Loucy (cell line): Measurements from ENCODE around the gene TAF5.

ENCODE experiments used
- H2AFZ ChIP-seq: fragments of 200-600 bp; sonication (generic); 2 replicates; pipeline ENCODE4 v1.6.0; 2016; ENCODE audit warnings: antibody characterized with exemption, mild to moderate bottlenecking, low read length, moderate library complexity
- H3F3A ChIP-seq: fragments of 200-600 bp; 2 replicates; pipeline ENCODE4 v1.6.0; 2016; ENCODE audit warnings: antibody characterized with exemption, low read depth, mild to moderate bottlenecking
- H3K27me3 ChIP-seq: fragments of 200-600 bp; sonication (generic); 2 replicates; pipeline ENCODE4 v1.6.1; 2014; ENCODE audit warnings: low read length, mild to moderate bottlenecking; ENCODE audit not compliant: insufficient read depth, poor library complexity, severe bottlenecking
- H3K36me3 ChIP-seq: fragments of 200-600 bp; sonication (generic); 2 replicates; pipeline ENCODE4 v1.6.1; 2016; ENCODE audit warnings: low read length; ENCODE audit not compliant: insufficient read depth
- H3K4me1 ChIP-seq: fragments of 200-600 bp; sonication (generic); 2 replicates; pipeline ENCODE4 v1.5.1; 2014; ENCODE audit warnings: low read length, mild to moderate bottlenecking; ENCODE audit not compliant: insufficient read depth, poor library complexity, severe bottlenecking
- H3K4me2 ChIP-seq: fragments of 200-600 bp; sonication (generic); 2 replicates; pipeline ENCODE4 v1.6.0; 2014; ENCODE audit warnings: antibody characterized with exemption, low read length, low read depth, mild to moderate bottlenecking; ENCODE audit not compliant: poor library complexity, severe bottlenecking
- H3K4me3 ChIP-seq: fragments of 200-600 bp; sonication (generic); 2 replicates; pipeline ENCODE4 v1.5.1; 2014; ENCODE audit warnings: low read length, mild to moderate bottlenecking, mixed read lengths; ENCODE audit not compliant: poor library complexity, severe bottlenecking
- H3K79me2 ChIP-seq: fragments of 200-600 bp; sonication (generic); 2 replicates; pipeline ENCODE4 v1.6.1; 2014; ENCODE audit warnings: low read length; ENCODE audit not compliant: insufficient read depth
- H3K9ac ChIP-seq: fragments of 200-600 bp; sonication (generic); 2 replicates; pipeline ENCODE4 v1.6.0; 2014; ENCODE audit warnings: mild to moderate bottlenecking, low read depth, low read length, moderate library complexity; ENCODE audit not compliant: poor library complexity, severe bottlenecking
- H3K9me2 ChIP-seq: fragments of 200-600 bp; sonication (generic); replicated peaks from 2 replicates; pipeline ENCODE4 v1.6.1; 2016; ENCODE audit warnings: low read depth, low read length, mixed read lengths
- H3K9me3 ChIP-seq: fragments of 200-600 bp; sonication (generic); 2 replicates; pipeline ENCODE4 v1.6.1; 2014; ENCODE audit warnings: mild to moderate bottlenecking, antibody characterized with exemption, low read length, low read depth; ENCODE audit not compliant: insufficient read depth
- H4K20me1 ChIP-seq: fragments of 200-600 bp; sonication (generic); 2 replicates; pipeline ENCODE4 v1.6.0; 2014; ENCODE audit warnings: antibody characterized with exemption, low read length, mild to moderate bottlenecking; ENCODE audit not compliant: insufficient read depth, poor library complexity, severe bottlenecking
- EZH2phosphoT487 ChIP-seq: fragments of 200-600 bp; IDR thresholded peaks from 2 replicates; pipeline ENCODE4 v1.6.1; 2018; ENCODE audit warnings: antibody characterized with exemption, mild to moderate bottlenecking, moderate library complexity, borderline replicate concordance
- TF ChIP-seq, protein P1 (sequence below): fragments of 200-600 bp; sonication (generic); conservative IDR thresholded peaks from 2 replicates; pipeline ENCODE4 v1.5.1; 2014; ENCODE audit warnings: mild to moderate bottlenecking, antibody characterized with exemption, low read length

TAF5 gene

DNA sequence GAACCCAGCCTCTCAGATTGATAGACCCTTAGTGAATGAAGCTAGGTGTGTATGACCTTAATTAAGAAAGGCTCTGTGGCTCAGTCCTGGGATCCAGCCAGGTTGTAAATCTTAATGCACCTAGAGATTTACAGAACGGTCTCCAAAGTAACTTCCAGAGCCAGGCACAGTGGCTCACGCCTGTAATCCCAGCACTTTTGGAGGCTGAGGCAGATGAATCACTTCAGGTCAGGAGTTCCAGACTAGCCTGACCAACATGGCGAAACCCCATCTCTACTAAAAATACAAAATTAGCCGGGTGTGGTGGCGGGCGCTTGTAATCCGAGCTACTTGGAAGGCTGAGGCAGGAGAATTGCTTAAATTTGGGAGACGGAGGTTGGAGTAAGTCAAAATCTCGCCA is 60.1 kb downstream of the TAF5 start:
- Histone ChIP-seq H3K36me3 (peaks cover 76% of the 10 kb centered on the region; the same call in 1 of the 2 replicates), H3K9me3 (no peaks in the 10 kb centered on the region), H3K4me3 (no peak overlapping the region), H3K4me2 (no peak overlapping the region), H3K4me1 (peaks cover 13% of the 10 kb centered on the region), H2AFZ (no peak overlapping the region), H4K20me1 (no peaks in the 10 kb centered on the region), H3K9ac (no peak overlapping the region), H3K79me2 (no peaks in the 10 kb centered on the region), H3K9me2 (no peaks in the 10 kb centered on the region), H3K27me3 (no peaks in the 10 kb centered on the region), H3F3A (no peaks in the 10 kb centered on the region)
- TF ChIP-seq, protein P1, sequence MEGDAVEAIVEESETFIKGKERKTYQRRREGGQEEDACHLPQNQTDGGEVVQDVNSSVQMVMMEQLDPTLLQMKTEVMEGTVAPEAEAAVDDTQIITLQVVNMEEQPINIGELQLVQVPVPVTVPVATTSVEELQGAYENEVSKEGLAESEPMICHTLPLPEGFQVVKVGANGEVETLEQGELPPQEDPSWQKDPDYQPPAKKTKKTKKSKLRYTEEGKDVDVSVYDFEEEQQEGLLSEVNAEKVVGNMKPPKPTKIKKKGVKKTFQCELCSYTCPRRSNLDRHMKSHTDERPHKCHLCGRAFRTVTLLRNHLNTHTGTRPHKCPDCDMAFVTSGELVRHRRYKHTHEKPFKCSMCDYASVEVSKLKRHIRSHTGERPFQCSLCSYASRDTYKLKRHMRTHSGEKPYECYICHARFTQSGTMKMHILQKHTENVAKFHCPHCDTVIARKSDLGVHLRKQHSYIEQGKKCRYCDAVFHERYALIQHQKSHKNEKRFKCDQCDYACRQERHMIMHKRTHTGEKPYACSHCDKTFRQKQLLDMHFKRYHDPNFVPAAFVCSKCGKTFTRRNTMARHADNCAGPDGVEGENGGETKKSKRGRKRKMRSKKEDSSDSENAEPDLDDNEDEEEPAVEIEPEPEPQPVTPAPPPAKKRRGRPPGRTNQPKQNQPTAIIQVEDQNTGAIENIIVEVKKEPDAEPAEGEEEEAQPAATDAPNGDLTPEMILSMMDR = no peak

DNA sequence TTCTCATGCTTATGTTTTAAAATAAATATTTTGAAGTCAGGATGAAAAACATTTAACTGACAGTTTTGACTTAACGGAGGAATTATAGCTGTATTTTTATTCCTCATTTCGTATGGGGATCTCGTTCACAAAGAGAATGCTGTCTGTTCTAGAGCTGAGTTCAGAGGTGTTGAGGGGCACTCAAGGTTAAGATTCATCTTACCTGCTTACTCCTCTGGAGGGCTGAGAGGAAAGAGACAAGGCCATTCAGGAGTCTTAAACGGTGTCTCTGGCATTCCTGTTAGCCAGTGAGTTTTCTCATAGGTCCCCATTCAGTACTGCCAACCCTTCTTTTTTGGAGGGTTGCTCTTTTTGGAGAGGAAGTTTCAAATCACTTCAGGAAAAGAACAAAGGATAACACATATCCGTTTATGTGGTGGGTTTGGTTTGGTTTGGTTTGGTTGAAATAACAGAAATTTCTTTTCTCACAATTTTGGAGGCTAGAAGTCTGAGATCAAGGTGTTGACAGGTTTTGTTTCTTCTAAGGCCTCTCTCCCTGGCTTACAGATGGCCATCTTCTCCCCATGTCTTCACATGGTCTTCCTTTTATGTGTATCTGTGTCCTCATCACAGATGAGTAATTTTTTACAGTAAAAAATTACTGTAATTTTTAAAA is 61.3 kb downstream of the TAF5 start:
- TF ChIP-seq EZH2phosphoT487 = no peak
- TF ChIP-seq, protein P1 = no peak
- H2AFZ ChIP-seq = no peak overlapping the region
- no peaks in the 10 kb centered on the region for H3K9me2 ChIP-seq
- peaks cover 74% of the 10 kb centered on the region; the same call in 1 of the 2 replicates for H3K36me3 ChIP-seq
- no peaks in the 10 kb centered on the region for H3K27me3 ChIP-seq
- H4K20me1 ChIP-seq = no peaks in the 10 kb centered on the region
- H3K79me2 ChIP-seq = no peaks in the 10 kb centered on the region
- H3K4me1 ChIP-seq = peaks cover 13% of the 10 kb centered on the region
- H3K4me3 ChIP-seq = no peak overlapping the region
- H3K4me2 ChIP-seq = peak overlapping the region; percentile 21
- H3K9me3 ChIP-seq = no peaks in the 10 kb centered on the region
- no peaks in the 10 kb centered on the region for H3F3A ChIP-seq
- H3K9ac ChIP-seq = peak overlapping the region; percentile 24

- Histone ChIP-seq H3K9me3 (no peaks in the 10 kb centered on the region), H3K79me2 (no peaks in the 10 kb centered on the region), H2AFZ (no peak overlapping the region), H3F3A (no peaks in the 10 kb centered on the region), H3K27me3 (no peaks in the 10 kb centered on the region), H3K9me2 (no peaks in the 10 kb centered on the region), H3K9ac (peak overlapping the region; percentile 24), H4K20me1 (no peaks in the 10 kb centered on the region), H3K4me2 (peak overlapping the region; percentile 21), H3K36me3 (peaks cover 74% of the 10 kb centered on the region; the same call in 1 of the 2 replicates), H3K4me1 (peaks cover 13% of the 10 kb centered on the region), H3K4me3 (no peak overlapping the region)
- no peak for TF ChIP-seq EZH2phosphoT487
- TF ChIP-seq, protein P1 = no peak
These were observed 61.9 kb downstream of the TAF5 start for GRCh38 chr10:103429647-103430046.
